GM19351 (cell line): ENCODE results near the gene WDR88.

Experiments used
- ATAC-seq: cut with Tn5 transposase; IDR thresholded peaks from one replicate; pipeline ENCODE4 v1.9.1; 2021; ENCODE audit warnings: mild to moderate bottlenecking, moderate library complexity; ENCODE audit not compliant: unreplicated experiment

The WDR88 gene

GRCh38 chr19:33195645-33196347 is 63.9 kb downstream of the WDR88 start:
- ATAC-seq, result no peak

GRCh38 chr19:33196446-33197193 is 64.7 kb downstream of the WDR88 start:
- no peak for ATAC-seq

- ATAC-seq, result peak; percentile 77
Observed at GRCh38 chr19:33197591-33198000, 65.7 kb downstream of the WDR88 start.

- no peak for ATAC-seq
Observed at GRCh38 chr19:33198169-33198568, 66.3 kb downstream of the WDR88 start.

- no peak for ATAC-seq
Observed at GRCh38 chr19:33199441-33200265, 67.7 kb downstream of the WDR88 start.

- ATAC-seq, result no peak
Observed at GRCh38 chr19:33201473-33201872, 69.6 kb downstream of the WDR88 start.

GRCh38 chr19:33201886-33202545 is 70.1 kb downstream of the WDR88 start:
- no peak for ATAC-seq

- no peak for ATAC-seq
Observed at GRCh38 chr19:33202546-33203507, 70.9 kb downstream of the WDR88 start.

- ATAC-seq, result no peak
Observed at GRCh38 chr19:33203529-33203928, 71.6 kb downstream of the WDR88 start.

GRCh38 chr19:33204136-33204973 is 72.4 kb downstream of the WDR88 start:
- ATAC-seq, result no peak

GRCh38 chr19:33205110-33205509 is 73.2 kb downstream of the WDR88 start:
- ATAC-seq, result no peak

- no peak for ATAC-seq
Observed at GRCh38 chr19:33205531-33206260, 73.8 kb downstream of the WDR88 start.

GRCh38 chr19:33206261-33207039 is 74.5 kb downstream of the WDR88 start:
- ATAC-seq, result no peak

GRCh38 chr19:33207040-33207620 is 75.2 kb downstream of the WDR88 start:
- no peak for ATAC-seq

- no peak for ATAC-seq
Observed at GRCh38 chr19:33207903-33208302, 76.0 kb downstream of the WDR88 start.

- ATAC-seq, result no peak
Observed at GRCh38 chr19:33208371-33208895, 76.5 kb downstream of the WDR88 start.
